ENCODE measurements around the gene ST14. TPM values are rescaled to one million over a fixed set of nuclear protein-coding genes. Genes with fewer than 3 reads are reported as not detected.

Gene ST14
- polyA plus RNA-seq, 3 donors, result 13.3 to 36.0 (median 23.6) TPM

DNA sequence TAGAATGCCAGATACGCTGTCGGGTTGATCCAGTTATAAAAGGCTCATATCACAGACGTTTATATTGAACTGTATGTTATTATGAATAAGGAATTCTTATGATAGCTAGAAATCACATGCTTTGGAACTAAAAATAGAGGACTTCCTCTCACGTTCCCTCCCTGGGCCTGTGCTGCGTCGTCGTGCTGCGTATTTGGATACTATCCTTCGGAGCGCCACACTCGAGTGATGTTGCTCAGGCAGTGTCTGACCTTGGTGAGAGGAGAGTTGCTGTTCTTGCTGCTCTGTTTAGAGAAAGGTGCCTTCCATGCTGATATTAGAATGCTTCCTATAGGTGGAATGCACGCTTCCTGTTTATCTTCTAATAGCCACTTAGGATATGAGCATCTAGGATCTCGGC lies 20.2 kb upstream of the ST14 start:
- H3K4me2 ChIP-seq (replicated peaks; ENCODE audit: extremely low read depth, low read length, poor library complexity, severe bottlenecking), result no peak overlapping the region
- intact Hi-C loops (cut with micrococcal nuclease), result no loop called here
- no peak overlapping the region for H2AFZ ChIP-seq (ENCODE audit: insufficient read depth, low read depth, low read length, poor library complexity, severe bottlenecking)
- no peaks in the 10 kb centered on the region for H3K9me3 ChIP-seq (replicated peaks in 1 of 2; ENCODE audit: control insufficient read depth in 1 of 2, insufficient read depth in 1 of 2, low read length in 2 of 2)
- peaks cover 4% of the 10 kb centered on the region for H3K4me1 Mint-ChIP-seq
- H3K9me3 Mint-ChIP-seq, result peaks cover 0 to 2% (median 0%) of the 10 kb centered on the region in 7 donors
- peaks cover 90 to 100% of the 10 kb centered on the region in 2 donors for H3K36me3 ChIP-seq (replicated peaks in 1 of 2; ENCODE audit: control insufficient read depth in 1 of 2, insufficient read depth in 2 of 2, low read length in 2 of 2)
- peak overlapping the region in 1 of 2 donors; percentile 57 for H3K27ac ChIP-seq (ENCODE audit: low read depth in 1 of 2, low read length in 2 of 2)
- H3K27me3 Mint-ChIP-seq (ENCODE audit: low read depth in 3 of 3), result peaks cover 0 to 2% (median 0%) of the 10 kb centered on the region in 3 donors
- H3K27ac Mint-ChIP-seq, result peak overlapping the region in 2 of 7 donors; percentile 21 to 64
- peaks cover 95% of the 10 kb centered on the region for H4K20me1 ChIP-seq (ENCODE audit: insufficient read depth, low read length)
- no peaks in the 10 kb centered on the region for H3K27me3 ChIP-seq (ENCODE audit: control insufficient read depth in 2 of 2, insufficient read depth in 2 of 2, low read length in 2 of 2)
- peaks cover 89% of the 10 kb centered on the region for H3K79me2 ChIP-seq (ENCODE audit: insufficient read depth, low read length)
- TF ChIP-seq, protein P1, sequence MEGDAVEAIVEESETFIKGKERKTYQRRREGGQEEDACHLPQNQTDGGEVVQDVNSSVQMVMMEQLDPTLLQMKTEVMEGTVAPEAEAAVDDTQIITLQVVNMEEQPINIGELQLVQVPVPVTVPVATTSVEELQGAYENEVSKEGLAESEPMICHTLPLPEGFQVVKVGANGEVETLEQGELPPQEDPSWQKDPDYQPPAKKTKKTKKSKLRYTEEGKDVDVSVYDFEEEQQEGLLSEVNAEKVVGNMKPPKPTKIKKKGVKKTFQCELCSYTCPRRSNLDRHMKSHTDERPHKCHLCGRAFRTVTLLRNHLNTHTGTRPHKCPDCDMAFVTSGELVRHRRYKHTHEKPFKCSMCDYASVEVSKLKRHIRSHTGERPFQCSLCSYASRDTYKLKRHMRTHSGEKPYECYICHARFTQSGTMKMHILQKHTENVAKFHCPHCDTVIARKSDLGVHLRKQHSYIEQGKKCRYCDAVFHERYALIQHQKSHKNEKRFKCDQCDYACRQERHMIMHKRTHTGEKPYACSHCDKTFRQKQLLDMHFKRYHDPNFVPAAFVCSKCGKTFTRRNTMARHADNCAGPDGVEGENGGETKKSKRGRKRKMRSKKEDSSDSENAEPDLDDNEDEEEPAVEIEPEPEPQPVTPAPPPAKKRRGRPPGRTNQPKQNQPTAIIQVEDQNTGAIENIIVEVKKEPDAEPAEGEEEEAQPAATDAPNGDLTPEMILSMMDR (IDR thresholded peaks at IDR 0.05), result no peak
- H3K4me1 ChIP-seq (ENCODE audit: control insufficient read depth in 1 of 2, insufficient read depth in 2 of 2, low read length in 2 of 2), result peaks cover 0 to 3% of the 10 kb centered on the region in 2 donors
- H3K4me3 ChIP-seq (replicated peaks in 1 of 3; ENCODE audit: low read depth in 2 of 3, low read length in 3 of 3), result no peak overlapping the region
- no peak overlapping the region for H3K4me3 Mint-ChIP-seq
- DNase-seq, result no peak
- no CpG with 5 or more reads among the region's 13 CpGs for WGBS (ENCODE audit: insufficient coverage)
- H3K36me3 Mint-ChIP-seq, result peaks cover 94 to 99% of the 10 kb centered on the region in 2 donors
- H3K9ac ChIP-seq (ENCODE audit: insufficient read depth, low read length, poor library complexity, severe bottlenecking), result no peak overlapping the region

DNA sequence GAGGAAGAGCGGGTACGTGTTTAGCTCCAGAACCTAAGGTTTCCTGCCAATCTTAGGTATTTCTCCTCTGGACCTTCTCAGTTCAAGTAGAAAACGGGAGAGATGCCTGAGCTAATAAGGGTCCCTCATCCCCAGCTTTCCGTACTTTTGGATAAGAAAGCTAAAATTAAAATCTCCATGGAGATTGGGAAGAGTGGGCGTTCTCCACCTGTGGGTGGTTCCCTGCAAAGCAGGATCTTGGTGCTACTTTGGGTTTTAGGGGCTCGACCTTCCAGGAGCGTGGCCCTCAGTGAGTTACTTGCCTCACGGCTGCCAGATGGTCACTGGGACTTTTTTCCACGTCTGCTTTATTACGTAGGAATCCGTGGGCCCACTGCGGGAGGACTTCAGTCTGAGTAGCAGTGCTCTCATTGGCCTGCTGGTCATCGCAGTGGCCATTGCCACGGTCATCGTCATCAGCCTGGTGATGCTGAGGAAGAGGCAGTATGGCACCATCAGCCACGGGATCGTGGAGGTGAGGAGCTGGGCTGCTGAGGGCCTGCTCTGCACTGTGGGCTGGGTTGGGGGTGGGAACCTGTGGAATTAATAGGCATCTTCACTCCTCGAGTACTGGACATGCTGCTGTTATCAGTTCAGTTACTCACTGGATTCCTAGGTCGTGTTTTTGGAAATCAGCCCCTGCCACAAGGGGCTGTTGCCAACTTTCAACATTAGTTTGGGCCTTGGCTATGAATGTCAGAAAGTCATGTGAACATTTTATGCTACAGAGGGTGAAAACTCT lies 17.8 kb upstream of the ST14 start:
- intact Hi-C loops (cut with micrococcal nuclease), result no loop called here
- H3K9ac ChIP-seq (ENCODE audit: insufficient read depth, low read length, poor library complexity, severe bottlenecking), result no peak overlapping the region
- DNase-seq, result no peak
- H3K36me3 ChIP-seq (replicated peaks in 1 of 2; ENCODE audit: control insufficient read depth in 1 of 2, insufficient read depth in 2 of 2, low read length in 2 of 2), result peaks cover 76 to 89% of the 10 kb centered on the region in 2 donors
- peak overlapping the region in 1 of 2 donors; percentile 22 for H3K27ac ChIP-seq (ENCODE audit: low read depth in 1 of 2, low read length in 2 of 2)
- Mint-ChIP-seq H3K9me3 (peaks cover 0 to 2% (median 0%) of the 10 kb centered on the region in 7 donors), H3K27me3 (ENCODE audit: low read depth in 3 of 3) (no peaks in the 10 kb centered on the region), H3K27ac (peak overlapping the region in 3 of 7 donors; percentile 18 to 57 (median 56)), H3K4me3 (no peak overlapping the region), H3K4me1 (peaks cover 28% of the 10 kb centered on the region), H3K36me3 (peaks cover 85 to 94% of the 10 kb centered on the region in 2 donors)
- H3K79me2 ChIP-seq (ENCODE audit: insufficient read depth, low read length), result peaks cover 74% of the 10 kb centered on the region
- TF ChIP-seq, protein P1 (IDR thresholded peaks at IDR 0.05), result no peak
- no peaks in the 10 kb centered on the region for H3K9me3 ChIP-seq (replicated peaks in 1 of 2; ENCODE audit: control insufficient read depth in 1 of 2, insufficient read depth in 1 of 2, low read length in 2 of 2)
- WGBS (ENCODE audit: insufficient coverage), result 95% methylated on average over 16 of the region's 19 CpGs
- H4K20me1 ChIP-seq (ENCODE audit: insufficient read depth, low read length), result peaks cover 85% of the 10 kb centered on the region
- H2AFZ ChIP-seq (ENCODE audit: insufficient read depth, low read depth, low read length, poor library complexity, severe bottlenecking), result no peak overlapping the region
- H3K4me1 ChIP-seq (ENCODE audit: control insufficient read depth in 1 of 2, insufficient read depth in 2 of 2, low read length in 2 of 2), result peaks cover 22 to 26% of the 10 kb centered on the region in 2 donors
- no peaks in the 10 kb centered on the region for H3K27me3 ChIP-seq (ENCODE audit: control insufficient read depth in 2 of 2, insufficient read depth in 2 of 2, low read length in 2 of 2)
- no peak overlapping the region for H3K4me2 ChIP-seq (replicated peaks; ENCODE audit: extremely low read depth, low read length, poor library complexity, severe bottlenecking)
- no peak overlapping the region for H3K4me3 ChIP-seq (replicated peaks in 1 of 3; ENCODE audit: low read depth in 2 of 3, low read length in 3 of 3)

Measured in CD14-positive monocyte (primary cell).